HCT116 (cell line): Measurements from ENCODE around the gene CREG1. TPM values are rescaled to one million over a fixed set of nuclear protein-coding genes. Genes with fewer than 3 reads are reported as not detected.

Experiments used
- ATAC-seq: fragments of 200-7000 bp; cut with Tn5 transposase; 2 replicates; pipeline ENCODE4 v1.9.1; 2020; ENCODE audit warnings: mild to moderate bottlenecking, moderate library complexity
- BruUV-seq: library from RNA; stranded (reverse); fragments of 400-500 nt; replicated peaks from 2 replicates; lab custom pipeline; 2021; lab: Mats Ljungman, UMichigan
- CTCF ChIA-PET: fragments of 300-600 bp; sonication (Branson Sonifier 250); formaldehyde crosslinking; loops from one replicate; lab custom pipeline; 2021; ENCODE audit warnings: antibody characterized with exemption; lab: Charles Lee
- POLR2A ChIA-PET: fragments of 300-600, 350-600 bp; sonication (Branson Sonifier 250); formaldehyde crosslinking; loops from one replicate; lab custom pipeline; 2021; ENCODE audit warnings: antibody characterized with exemption; lab: Charles Lee
- RAD21 ChIA-PET, 2 experiments: fragments of 300-600 bp; sonication (Branson Sonifier 250); formaldehyde crosslinking; loops; one replicate each; lab custom pipeline; 2023; ENCODE audit warnings: low total read pairs in 2 of 2; ENCODE audit not compliant: uncharacterized antibody in 2 of 2, unreplicated experiment in 2 of 2, low non-redundant PET in 1 of 2; lab: Charles Lee
- DNase-seq: peaks from one replicate; pipeline ENCODE4 v3.0.0-alpha.2; 2010; ENCODE audit warnings: low read depth, low spot score
- H2AFZ ChIP-seq: fragments of 200-600 bp; shearing (Covaris generic), sonication (generic); 2 replicates; pipeline ENCODE4 v1.6.1; 2017; ENCODE audit warnings: low read depth, mixed run types, mixed read lengths, antibody characterized with exemption, low read length; ENCODE audit not compliant: poor library complexity, severe bottlenecking
- H3K27ac ChIP-seq: 2 replicates; pipeline ENCODE4 v1.5.1; 2012; ENCODE audit warnings: low read depth, low read length
- H3K27me3 ChIP-seq: fragments of 200-600 bp; sonication (generic); 2 replicates; pipeline ENCODE4 v1.6.1; 2016; ENCODE audit warnings: mixed run types, low read length, mixed read lengths; ENCODE audit not compliant: insufficient read depth
- H3K36me3 ChIP-seq, 2 experiments: fragments of 200-500 bp in 1 of 2; fragments of 200-600 bp in 1 of 2; sonication (Bioruptor generic) in 1 of 2; sonication (generic) in 1 of 2; 2 replicates each; pipeline versions ENCODE4 v1.5.1 to v1.6.1; 2014 to 2016; ENCODE audit warnings: low read length in 2 of 2, inconsistent platforms in 1 of 2, mixed read lengths in 1 of 2, mixed run types in 1 of 2; ENCODE audit not compliant: insufficient read depth in 2 of 2, control insufficient read depth in 1 of 2
- H3K4me1 ChIP-seq, 2 experiments: fragments of 200-600 bp in 1 of 2; sonication (generic) in 1 of 2; 2 replicates each; pipeline versions ENCODE4 v1.5.1 to v1.6.1; 2012 to 2017; ENCODE audit warnings: low read length in 2 of 2, inconsistent platforms in 1 of 2, mild to moderate bottlenecking in 1 of 2, mixed read lengths in 1 of 2, mixed run types in 1 of 2, moderate library complexity in 1 of 2; ENCODE audit not compliant: insufficient read depth in 2 of 2, control insufficient read depth in 1 of 2
- H3K4me2 ChIP-seq: fragments of 200-600 bp; sonication (generic); 2 replicates; pipeline ENCODE4 v1.6.1; 2017; ENCODE audit warnings: mixed run types, low read length, mixed read lengths
- H3K4me3 ChIP-seq, 2 experiments: fragments of 200-600 bp in 1 of 2; sonication (generic) in 1 of 2; replicated peaks in 1 of 2; 2 replicates each; pipeline ENCODE4 v1.5.1; 2011 to 2016; ENCODE audit warnings: low read length in 2 of 2, control low read depth in 1 of 2, low read depth in 1 of 2, mild to moderate bottlenecking in 1 of 2, mixed read lengths in 1 of 2, mixed run types in 1 of 2
- H3K79me2 ChIP-seq: fragments of 200-600 bp; sonication (generic); 2 replicates; pipeline ENCODE4 v1.6.1; 2017; ENCODE audit warnings: mild to moderate bottlenecking, mixed run types, low read length, moderate library complexity, mixed read lengths; ENCODE audit not compliant: insufficient read depth
- H3K9ac ChIP-seq: fragments of 200-600 bp; sonication (generic); 2 replicates; pipeline ENCODE4 v1.6.1; 2016; ENCODE audit warnings: low read length, mixed read lengths
- H3K9me2 ChIP-seq: fragments of 200-600 bp; sonication (generic), shearing (Covaris generic); 2 replicates; pipeline ENCODE4 v1.6.1; 2017; ENCODE audit warnings: mixed run types, mild to moderate bottlenecking, moderate library complexity; ENCODE audit not compliant: insufficient read depth
- H3K9me3 ChIP-seq, 2 experiments: fragments of 200-500 bp in 1 of 2; fragments of 200-600 bp in 1 of 2; sonication (Bioruptor generic) in 1 of 2; sonication (generic) in 1 of 2; 2 replicates each; pipeline ENCODE4 v1.6.1; 2014 to 2017; ENCODE audit warnings: low read length in 2 of 2, mixed read lengths in 2 of 2, inconsistent platforms in 1 of 2, low read depth in 1 of 2, mild to moderate bottlenecking in 1 of 2, mixed run types in 1 of 2, moderate library complexity in 1 of 2; ENCODE audit not compliant: control insufficient read depth in 1 of 2, insufficient read depth in 1 of 2
- H4K20me1 ChIP-seq: fragments of 200-600 bp; sonication (generic), shearing (Covaris generic); 2 replicates; pipeline ENCODE4 v1.6.1; 2017; ENCODE audit warnings: mixed run types, mild to moderate bottlenecking, moderate library complexity; ENCODE audit not compliant: insufficient read depth
- ATF3 ChIP-seq: IDR thresholded peaks from 2 replicates; pipeline ENCODE4 v1.6.1; 2012
- CBX3 ChIP-seq: IDR thresholded peaks from 2 replicates; pipeline ENCODE4 v1.6.1; 2012; ENCODE audit warnings: low read depth
- EZH2 ChIP-seq: fragments of 200-600 bp; sonication (generic); IDR thresholded peaks from 2 replicates; pipeline ENCODE4 v1.6.1; 2017; ENCODE audit warnings: antibody characterized with exemption, mixed run types
- EZH2phosphoT487 ChIP-seq: fragments of 200-600 bp; IDR thresholded peaks from 2 replicates; pipeline ENCODE4 v1.6.1; 2018; ENCODE audit warnings: antibody characterized with exemption, borderline replicate concordance
- FOSL1 ChIP-seq: IDR thresholded peaks from 2 replicates; pipeline ENCODE4 v1.6.1; 2012; ENCODE audit warnings: low read depth
- ZNF274 ChIP-seq: fragments of 200-500 bp; sonication (Bioruptor generic); IDR thresholded peaks from 2 replicates; pipeline ENCODE4 v1.6.1; 2014; ENCODE audit warnings: mild to moderate bottlenecking, low read depth, low read length, inconsistent platforms
- intact Hi-C: fragments of 100-400 bp; cut with micrococcal nuclease; formaldehyde crosslinking; loops from 2 replicates; pipeline ENCODE4 v1.10.0; 2022
- total RNA-seq: library from RNA; stranded (reverse); gene quantifications from one replicate; pipeline ENCODE4 v1.2.1, GENCODE V29; 2021; ENCODE audit not compliant: unreplicated experiment
- TF ChIP-seq, protein P1 (sequence below): IDR thresholded peaks from 2 replicates; pipeline ENCODE4 v1.6.1; 2012

Gene CREG1
- total RNA-seq, 1 experiment from 2014 or later: 55.7 TPM

DNA sequence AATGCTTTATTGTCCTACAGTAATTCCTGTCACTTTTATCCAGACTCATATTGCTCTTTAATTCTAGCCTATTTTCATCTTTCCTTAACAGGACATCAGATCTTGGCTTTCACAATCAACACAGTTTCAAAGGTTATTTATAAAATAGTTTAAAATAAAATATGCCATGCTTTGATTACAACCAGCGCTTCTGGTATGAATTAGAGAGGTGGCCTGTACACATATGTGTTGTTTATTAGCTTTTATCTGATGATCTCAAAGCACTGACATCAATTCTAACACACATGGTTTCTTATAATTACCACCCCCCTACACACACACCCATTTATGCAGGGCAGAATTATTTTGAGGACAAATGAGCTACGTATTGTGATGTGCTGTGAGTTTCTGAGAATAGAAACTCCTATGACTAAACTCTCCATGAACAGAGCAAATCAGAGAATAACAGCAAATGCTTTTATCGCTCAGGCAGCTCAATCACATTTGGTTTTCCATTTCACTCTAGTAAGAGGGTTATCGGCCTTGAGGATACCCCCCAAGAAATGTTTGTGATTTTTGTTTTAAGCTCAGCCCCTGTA, 53.2 kb downstream of the CREG1 start:
- Histone ChIP-seq H3K4me2 (no peak overlapping the region), H3K27ac (no peak overlapping the region), H3K36me3 (no peaks in the 10 kb centered on the region), H3K9me2 (no peaks in the 10 kb centered on the region), H3K27me3 (peaks cover 23% of the 10 kb centered on the region), H3K9me3 (no peaks in the 10 kb centered on the region), H4K20me1 (no peaks in the 10 kb centered on the region), H3K4me3 (no peak overlapping the region), H3K79me2 (no peaks in the 10 kb centered on the region), H2AFZ (no peak overlapping the region), H3K9ac (no peak overlapping the region), H3K4me1 (no peaks in the 10 kb centered on the region)
- intact Hi-C loops: no loop called here
- ChIA-PET RAD21 (no interaction called here), POLR2A (no interaction called here), CTCF (no interaction called here)
- DNase-seq: no peak
- BruUV-seq: no TSS peak
- TF ChIP-seq ATF3 (no peak), EZH2phosphoT487 (no peak), FOSL1 (no peak), EZH2 (no peak)
- TF ChIP-seq, all 23 proteins: peak for 0
- no peak for ATAC-seq

GRCh38 chr1:167499664-167500101, 53.9 kb downstream of the CREG1 start:
- Histone ChIP-seq H3K9me2 (no peaks in the 10 kb centered on the region), H3K79me2 (no peaks in the 10 kb centered on the region), H2AFZ (no peak overlapping the region)
- no peak for DNase-seq
- no peak for TF ChIP-seq CBX3
- TF ChIP-seq, protein P1, sequence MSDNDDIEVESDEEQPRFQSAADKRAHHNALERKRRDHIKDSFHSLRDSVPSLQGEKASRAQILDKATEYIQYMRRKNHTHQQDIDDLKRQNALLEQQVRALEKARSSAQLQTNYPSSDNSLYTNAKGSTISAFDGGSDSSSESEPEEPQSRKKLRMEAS: no peak
- no peak for TF ChIP-seq ZNF274
- TF ChIP-seq, all 23 proteins: peak for 0
- Histone ChIP-seq H3K4me1 (no peaks in the 10 kb centered on the region), H4K20me1 (no peaks in the 10 kb centered on the region), H3K36me3 (no peaks in the 10 kb centered on the region), H3K9ac (no peak overlapping the region), H3K27ac (no peak overlapping the region), H3K27me3 (peaks cover 30% of the 10 kb centered on the region), H3K9me3 (no peaks in the 10 kb centered on the region), H3K4me2 (no peak overlapping the region), H3K4me3 (no peak overlapping the region)
- ChIA-PET CTCF (no interaction called here), RAD21 (no interaction called here), POLR2A (no interaction called here)
- ATAC-seq: no peak
- intact Hi-C loops: no loop called here
- no TSS peak for BruUV-seq
